ENCODE data around the gene CACNA1I.

DNA sequence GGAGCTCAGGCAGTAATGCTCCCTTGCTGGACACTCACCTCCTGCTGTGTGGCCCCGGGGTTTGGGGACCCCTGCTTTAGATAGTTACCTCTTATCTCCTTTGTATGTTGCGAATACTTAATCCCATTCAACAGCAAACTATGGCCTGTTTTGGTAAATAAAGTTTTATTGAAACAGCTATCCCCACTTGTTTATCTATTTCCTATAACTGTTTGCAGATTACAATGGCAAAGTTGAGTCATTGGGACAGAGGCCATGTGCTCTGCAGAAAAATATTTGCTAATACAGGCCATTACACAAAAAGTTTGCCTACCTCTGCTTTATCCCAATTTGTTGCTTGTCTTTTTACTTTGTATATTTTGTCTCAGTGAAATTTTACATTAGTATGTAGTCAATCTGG lies 68.4 kb downstream of the CACNA1I start:
- TF ChIP-seq EP300 (IDR thresholded peaks at IDR 0.05; ENCODE audit: borderline replicate concordance in 1 of 2, low read depth in 1 of 2, low read length in 1 of 2) (no peak), ELF1 (IDR thresholded peaks at IDR 0.05) (no peak), RAD21 (IDR thresholded peaks at IDR 0.05; ENCODE audit: low read length) (no peak), YY1 (IDR thresholded peaks at IDR 0.05; ENCODE audit: low read depth) (no peak), SIN3A (IDR thresholded peaks at IDR 0.05; ENCODE audit: borderline replicate concordance, low read depth, low read length) (no peak), MXI1 (IDR thresholded peaks at IDR 0.05; ENCODE audit: low read depth, low read length) (no peak), POLR2AphosphoS5 (IDR thresholded peaks at IDR 0.05; ENCODE audit: low read depth, low read length) (no peak)
- TF ChIP-seq, protein P1, sequence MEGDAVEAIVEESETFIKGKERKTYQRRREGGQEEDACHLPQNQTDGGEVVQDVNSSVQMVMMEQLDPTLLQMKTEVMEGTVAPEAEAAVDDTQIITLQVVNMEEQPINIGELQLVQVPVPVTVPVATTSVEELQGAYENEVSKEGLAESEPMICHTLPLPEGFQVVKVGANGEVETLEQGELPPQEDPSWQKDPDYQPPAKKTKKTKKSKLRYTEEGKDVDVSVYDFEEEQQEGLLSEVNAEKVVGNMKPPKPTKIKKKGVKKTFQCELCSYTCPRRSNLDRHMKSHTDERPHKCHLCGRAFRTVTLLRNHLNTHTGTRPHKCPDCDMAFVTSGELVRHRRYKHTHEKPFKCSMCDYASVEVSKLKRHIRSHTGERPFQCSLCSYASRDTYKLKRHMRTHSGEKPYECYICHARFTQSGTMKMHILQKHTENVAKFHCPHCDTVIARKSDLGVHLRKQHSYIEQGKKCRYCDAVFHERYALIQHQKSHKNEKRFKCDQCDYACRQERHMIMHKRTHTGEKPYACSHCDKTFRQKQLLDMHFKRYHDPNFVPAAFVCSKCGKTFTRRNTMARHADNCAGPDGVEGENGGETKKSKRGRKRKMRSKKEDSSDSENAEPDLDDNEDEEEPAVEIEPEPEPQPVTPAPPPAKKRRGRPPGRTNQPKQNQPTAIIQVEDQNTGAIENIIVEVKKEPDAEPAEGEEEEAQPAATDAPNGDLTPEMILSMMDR (IDR thresholded peaks at IDR 0.05) = no peak
- TF ChIP-seq, protein P2, sequence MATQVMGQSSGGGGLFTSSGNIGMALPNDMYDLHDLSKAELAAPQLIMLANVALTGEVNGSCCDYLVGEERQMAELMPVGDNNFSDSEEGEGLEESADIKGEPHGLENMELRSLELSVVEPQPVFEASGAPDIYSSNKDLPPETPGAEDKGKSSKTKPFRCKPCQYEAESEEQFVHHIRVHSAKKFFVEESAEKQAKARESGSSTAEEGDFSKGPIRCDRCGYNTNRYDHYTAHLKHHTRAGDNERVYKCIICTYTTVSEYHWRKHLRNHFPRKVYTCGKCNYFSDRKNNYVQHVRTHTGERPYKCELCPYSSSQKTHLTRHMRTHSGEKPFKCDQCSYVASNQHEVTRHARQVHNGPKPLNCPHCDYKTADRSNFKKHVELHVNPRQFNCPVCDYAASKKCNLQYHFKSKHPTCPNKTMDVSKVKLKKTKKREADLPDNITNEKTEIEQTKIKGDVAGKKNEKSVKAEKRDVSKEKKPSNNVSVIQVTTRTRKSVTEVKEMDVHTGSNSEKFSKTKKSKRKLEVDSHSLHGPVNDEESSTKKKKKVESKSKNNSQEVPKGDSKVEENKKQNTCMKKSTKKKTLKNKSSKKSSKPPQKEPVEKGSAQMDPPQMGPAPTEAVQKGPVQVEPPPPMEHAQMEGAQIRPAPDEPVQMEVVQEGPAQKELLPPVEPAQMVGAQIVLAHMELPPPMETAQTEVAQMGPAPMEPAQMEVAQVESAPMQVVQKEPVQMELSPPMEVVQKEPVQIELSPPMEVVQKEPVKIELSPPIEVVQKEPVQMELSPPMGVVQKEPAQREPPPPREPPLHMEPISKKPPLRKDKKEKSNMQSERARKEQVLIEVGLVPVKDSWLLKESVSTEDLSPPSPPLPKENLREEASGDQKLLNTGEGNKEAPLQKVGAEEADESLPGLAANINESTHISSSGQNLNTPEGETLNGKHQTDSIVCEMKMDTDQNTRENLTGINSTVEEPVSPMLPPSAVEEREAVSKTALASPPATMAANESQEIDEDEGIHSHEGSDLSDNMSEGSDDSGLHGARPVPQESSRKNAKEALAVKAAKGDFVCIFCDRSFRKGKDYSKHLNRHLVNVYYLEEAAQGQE (IDR thresholded peaks at IDR 0.05; ENCODE audit: low read depth, low read length) = no peak
- TF ChIP-seq, protein P3, sequence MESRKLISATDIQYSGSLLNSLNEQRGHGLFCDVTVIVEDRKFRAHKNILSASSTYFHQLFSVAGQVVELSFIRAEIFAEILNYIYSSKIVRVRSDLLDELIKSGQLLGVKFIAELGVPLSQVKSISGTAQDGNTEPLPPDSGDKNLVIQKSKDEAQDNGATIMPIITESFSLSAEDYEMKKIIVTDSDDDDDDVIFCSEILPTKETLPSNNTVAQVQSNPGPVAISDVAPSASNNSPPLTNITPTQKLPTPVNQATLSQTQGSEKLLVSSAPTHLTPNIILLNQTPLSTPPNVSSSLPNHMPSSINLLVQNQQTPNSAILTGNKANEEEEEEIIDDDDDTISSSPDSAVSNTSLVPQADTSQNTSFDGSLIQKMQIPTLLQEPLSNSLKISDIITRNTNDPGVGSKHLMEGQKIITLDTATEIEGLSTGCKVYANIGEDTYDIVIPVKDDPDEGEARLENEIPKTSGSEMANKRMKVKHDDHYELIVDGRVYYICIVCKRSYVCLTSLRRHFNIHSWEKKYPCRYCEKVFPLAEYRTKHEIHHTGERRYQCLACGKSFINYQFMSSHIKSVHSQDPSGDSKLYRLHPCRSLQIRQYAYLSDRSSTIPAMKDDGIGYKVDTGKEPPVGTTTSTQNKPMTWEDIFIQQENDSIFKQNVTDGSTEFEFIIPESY (IDR thresholded peaks at IDR 0.05; ENCODE audit: borderline replicate concordance, low read depth) = no peak

Data from SK-N-SH (cell line).